ENCODE measurements around the gene C6orf141. TPM values are rescaled to one million over a fixed set of nuclear protein-coding genes. Genes with fewer than 3 reads are reported as not detected.

C6orf141 gene
- total and polyA plus RNA-seq, 2 of the 8 experiments (the other 6 are each of a cell fraction or from before 2014, with no cell fraction given), result 7.6 to 16.1 TPM

- no peak for TF ChIP-seq CHD7 (IDR thresholded peaks at IDR 0.05; ENCODE audit: insufficient replicate concordance, low read length)
Measured at GRCh38 chr6:49541210-49541724, 9.2 kb upstream of the C6orf141 start (continued).
